ENCODE data around the gene SMLR1.

SMLR1 gene

DNA sequence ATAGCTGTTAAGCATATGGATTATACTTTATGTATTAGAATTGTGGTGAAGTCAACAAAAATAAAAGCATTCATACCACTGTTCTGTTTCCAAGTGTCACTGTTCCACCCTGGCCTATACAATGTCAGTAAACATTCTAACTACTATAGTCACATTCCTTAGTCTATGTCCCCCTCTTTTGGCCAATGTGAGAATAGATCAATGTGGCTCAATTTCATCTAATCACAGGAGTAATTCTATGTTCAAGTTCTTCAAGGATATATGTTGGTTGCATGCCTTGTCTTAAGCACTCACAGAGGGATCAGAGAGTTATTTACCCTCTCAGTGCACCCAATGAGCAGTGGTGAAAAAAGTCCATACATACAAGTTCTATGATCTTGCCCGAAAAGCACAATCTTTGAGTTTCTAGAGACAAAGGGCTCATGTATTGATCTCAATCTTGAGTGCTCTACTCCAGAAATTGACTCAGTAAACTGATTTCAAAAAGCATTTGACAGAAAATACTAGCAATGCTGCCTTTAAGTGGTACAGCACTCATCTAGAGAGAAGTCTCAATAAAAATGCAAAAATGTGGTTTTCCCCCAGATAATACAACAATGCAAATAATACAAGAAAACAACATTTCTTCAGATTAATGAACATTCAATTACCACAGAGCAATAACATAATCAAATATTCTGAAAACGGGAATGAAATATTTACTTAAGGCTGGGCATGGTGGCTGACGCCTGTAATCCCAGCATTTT, 16.5 kb downstream of the SMLR1 start:
- peak; percentile 46; the same call in 1 of the 2 replicates for TF ChIP-seq RAD21 (IDR thresholded peaks at IDR 0.05; ENCODE audit: low read depth)
- no peak for TF ChIP-seq TAF1 (IDR thresholded peaks at IDR 0.05; ENCODE audit: low read depth)

DNA sequence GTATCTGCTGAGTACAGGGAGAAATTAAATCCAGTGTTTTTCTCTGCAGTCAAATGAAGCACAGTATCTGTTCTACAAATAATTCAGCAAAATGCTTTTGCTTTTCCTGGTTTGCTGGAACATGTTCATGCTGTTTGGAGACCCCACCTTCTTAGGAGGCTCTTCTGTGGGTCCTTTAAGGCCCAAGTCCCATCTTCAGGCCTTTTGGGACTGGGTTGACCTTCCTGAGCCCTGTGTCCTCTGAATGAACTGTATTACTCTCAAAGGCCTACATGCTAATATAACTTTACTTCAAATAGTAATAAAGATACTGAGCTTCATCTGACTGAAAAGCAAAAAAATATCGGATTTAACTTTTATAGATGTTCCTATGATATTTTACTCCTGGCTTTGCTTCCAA, 19.3 kb downstream of the SMLR1 start:
- TF ChIP-seq RAD21 (IDR thresholded peaks at IDR 0.05; ENCODE audit: low read depth) = no peak
- TF ChIP-seq, protein P1, sequence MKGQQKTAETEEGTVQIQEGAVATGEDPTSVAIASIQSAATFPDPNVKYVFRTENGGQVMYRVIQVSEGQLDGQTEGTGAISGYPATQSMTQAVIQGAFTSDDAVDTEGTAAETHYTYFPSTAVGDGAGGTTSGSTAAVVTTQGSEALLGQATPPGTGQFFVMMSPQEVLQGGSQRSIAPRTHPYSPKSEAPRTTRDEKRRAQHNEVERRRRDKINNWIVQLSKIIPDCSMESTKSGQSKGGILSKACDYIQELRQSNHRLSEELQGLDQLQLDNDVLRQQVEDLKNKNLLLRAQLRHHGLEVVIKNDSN (IDR thresholded peaks at IDR 0.05) = no peak
- TF ChIP-seq NFIC (IDR thresholded peaks at IDR 0.05) = no peak
- TF ChIP-seq ZBTB7A (IDR thresholded peaks at IDR 0.05; ENCODE audit: low read depth) = no peak
- TF ChIP-seq FOXM1 (IDR thresholded peaks at IDR 0.05; ENCODE audit: borderline replicate concordance, low read depth) = no peak
- TF ChIP-seq EP300 (IDR thresholded peaks at IDR 0.05; ENCODE audit: borderline replicate concordance) = no peak
- no peak for TF ChIP-seq YY1 (IDR thresholded peaks at IDR 0.05; ENCODE audit: low read depth)
- TF ChIP-seq CREB1 (IDR thresholded peaks at IDR 0.05; ENCODE audit: low read depth) = no peak
- no peak for TF ChIP-seq CEBPB (IDR thresholded peaks at IDR 0.05)
- TF ChIP-seq TEAD4 (IDR thresholded peaks at IDR 0.05) = no peak
- TF ChIP-seq MAX (IDR thresholded peaks at IDR 0.05) = no peak
- TF ChIP-seq, protein P2, sequence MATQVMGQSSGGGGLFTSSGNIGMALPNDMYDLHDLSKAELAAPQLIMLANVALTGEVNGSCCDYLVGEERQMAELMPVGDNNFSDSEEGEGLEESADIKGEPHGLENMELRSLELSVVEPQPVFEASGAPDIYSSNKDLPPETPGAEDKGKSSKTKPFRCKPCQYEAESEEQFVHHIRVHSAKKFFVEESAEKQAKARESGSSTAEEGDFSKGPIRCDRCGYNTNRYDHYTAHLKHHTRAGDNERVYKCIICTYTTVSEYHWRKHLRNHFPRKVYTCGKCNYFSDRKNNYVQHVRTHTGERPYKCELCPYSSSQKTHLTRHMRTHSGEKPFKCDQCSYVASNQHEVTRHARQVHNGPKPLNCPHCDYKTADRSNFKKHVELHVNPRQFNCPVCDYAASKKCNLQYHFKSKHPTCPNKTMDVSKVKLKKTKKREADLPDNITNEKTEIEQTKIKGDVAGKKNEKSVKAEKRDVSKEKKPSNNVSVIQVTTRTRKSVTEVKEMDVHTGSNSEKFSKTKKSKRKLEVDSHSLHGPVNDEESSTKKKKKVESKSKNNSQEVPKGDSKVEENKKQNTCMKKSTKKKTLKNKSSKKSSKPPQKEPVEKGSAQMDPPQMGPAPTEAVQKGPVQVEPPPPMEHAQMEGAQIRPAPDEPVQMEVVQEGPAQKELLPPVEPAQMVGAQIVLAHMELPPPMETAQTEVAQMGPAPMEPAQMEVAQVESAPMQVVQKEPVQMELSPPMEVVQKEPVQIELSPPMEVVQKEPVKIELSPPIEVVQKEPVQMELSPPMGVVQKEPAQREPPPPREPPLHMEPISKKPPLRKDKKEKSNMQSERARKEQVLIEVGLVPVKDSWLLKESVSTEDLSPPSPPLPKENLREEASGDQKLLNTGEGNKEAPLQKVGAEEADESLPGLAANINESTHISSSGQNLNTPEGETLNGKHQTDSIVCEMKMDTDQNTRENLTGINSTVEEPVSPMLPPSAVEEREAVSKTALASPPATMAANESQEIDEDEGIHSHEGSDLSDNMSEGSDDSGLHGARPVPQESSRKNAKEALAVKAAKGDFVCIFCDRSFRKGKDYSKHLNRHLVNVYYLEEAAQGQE (IDR thresholded peaks at IDR 0.05; ENCODE audit: low read depth) = no peak
- TF ChIP-seq TCF12 (IDR thresholded peaks at IDR 0.05; ENCODE audit: low read depth) = no peak
- no peak for TF ChIP-seq TAF1 (IDR thresholded peaks at IDR 0.05; ENCODE audit: low read depth)
- no peak for TF ChIP-seq EGR1 (IDR thresholded peaks at IDR 0.05)

DNA sequence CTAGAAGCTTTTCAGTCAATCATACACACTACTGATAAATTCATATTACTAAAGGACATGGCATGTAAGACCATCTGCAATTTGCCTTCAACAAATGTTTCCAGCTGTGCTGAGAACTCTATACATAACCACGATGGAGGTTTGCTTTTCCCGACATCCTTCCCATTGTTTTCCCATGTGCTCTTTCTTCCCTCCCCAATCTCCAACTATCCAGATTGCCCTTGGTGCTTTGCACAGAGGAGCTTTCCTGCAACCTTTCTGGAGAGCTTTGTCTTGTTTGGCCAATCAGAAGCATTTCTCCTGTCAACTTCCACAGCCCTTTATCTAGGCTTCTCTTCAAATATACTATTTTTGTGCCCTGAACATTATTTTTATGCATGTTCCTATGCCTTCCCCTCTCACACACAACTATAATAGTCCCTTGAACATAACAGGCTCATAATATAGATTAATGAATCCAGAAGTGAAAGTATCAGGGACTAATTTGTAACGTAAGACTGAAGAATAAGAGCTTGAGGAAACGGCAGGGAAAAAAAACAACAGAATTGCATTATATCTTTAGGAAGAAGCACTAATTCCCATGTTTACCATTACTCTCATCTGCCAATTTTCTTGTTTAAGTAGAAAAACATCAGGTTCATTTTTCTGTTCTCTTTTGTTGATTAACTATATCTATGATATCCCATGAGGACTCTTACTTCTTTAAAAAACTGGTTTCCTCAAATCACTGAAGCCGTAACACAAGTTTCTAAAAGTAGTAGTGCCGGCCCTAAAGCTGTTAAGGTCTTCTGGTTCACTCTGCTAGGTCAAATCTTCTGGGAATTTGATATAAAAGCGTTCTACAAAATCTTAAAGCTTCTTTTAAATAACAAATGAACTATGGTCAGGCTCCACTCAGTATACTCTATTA, 20.1 kb downstream of the SMLR1 start:
- TF ChIP-seq NFIC (IDR thresholded peaks at IDR 0.05) = no peak

GRCh38 chr6:130848945-130849344, 21.7 kb downstream of the SMLR1 start:
- TF ChIP-seq, protein P2 (IDR thresholded peaks at IDR 0.05; ENCODE audit: low read depth) = no peak
- TF ChIP-seq FOXM1 (IDR thresholded peaks at IDR 0.05; ENCODE audit: borderline replicate concordance, low read depth) (no peak), ZBTB7A (IDR thresholded peaks at IDR 0.05; ENCODE audit: low read depth) (no peak), CREB1 (IDR thresholded peaks at IDR 0.05; ENCODE audit: low read depth) (no peak), TEAD4 (IDR thresholded peaks at IDR 0.05) (no peak), YY1 (IDR thresholded peaks at IDR 0.05; ENCODE audit: low read depth) (no peak), CEBPB (IDR thresholded peaks at IDR 0.05) (no peak), EGR1 (IDR thresholded peaks at IDR 0.05) (no peak), RAD21 (IDR thresholded peaks at IDR 0.05; ENCODE audit: low read depth) (no peak), EP300 (IDR thresholded peaks at IDR 0.05; ENCODE audit: borderline replicate concordance) (no peak), NFIC (IDR thresholded peaks at IDR 0.05) (no peak), MAX (IDR thresholded peaks at IDR 0.05) (no peak), TAF1 (IDR thresholded peaks at IDR 0.05; ENCODE audit: low read depth) (no peak)

GRCh38 chr6:130849594-130849993, 22.4 kb downstream of the SMLR1 start:
- TF ChIP-seq EGR1 (IDR thresholded peaks at IDR 0.05) = no peak
- no peak for TF ChIP-seq CEBPB (IDR thresholded peaks at IDR 0.05)
- TF ChIP-seq EP300 (IDR thresholded peaks at IDR 0.05; ENCODE audit: borderline replicate concordance) = no peak
- TF ChIP-seq NFIC (IDR thresholded peaks at IDR 0.05) = no peak
- no peak for TF ChIP-seq ZBTB7A (IDR thresholded peaks at IDR 0.05; ENCODE audit: low read depth)
- no peak for TF ChIP-seq FOXM1 (IDR thresholded peaks at IDR 0.05; ENCODE audit: borderline replicate concordance, low read depth)
- no peak for TF ChIP-seq MAX (IDR thresholded peaks at IDR 0.05)
- TF ChIP-seq, protein P1 (IDR thresholded peaks at IDR 0.05) = no peak
- TF ChIP-seq TEAD4 (IDR thresholded peaks at IDR 0.05) = no peak
- no peak for TF ChIP-seq TCF12 (IDR thresholded peaks at IDR 0.05; ENCODE audit: low read depth)
- TF ChIP-seq TAF1 (IDR thresholded peaks at IDR 0.05; ENCODE audit: low read depth) = no peak
- no peak for TF ChIP-seq CREB1 (IDR thresholded peaks at IDR 0.05; ENCODE audit: low read depth)
- no peak for TF ChIP-seq RAD21 (IDR thresholded peaks at IDR 0.05; ENCODE audit: low read depth)
- no peak for TF ChIP-seq YY1 (IDR thresholded peaks at IDR 0.05; ENCODE audit: low read depth)
- TF ChIP-seq, protein P2 (IDR thresholded peaks at IDR 0.05; ENCODE audit: low read depth) = no peak

Measured in Ishikawa (cell line).